PFSK-1 (cell line): ENCODE data around the gene ST6GALNAC3.

Experiments used
- POLR2AphosphoS5 ChIP-seq: IDR thresholded peaks from 2 replicates; pipeline ENCODE4 v1.6.1; 2012; ENCODE audit warnings: low read depth, mild to moderate bottlenecking, control low read depth, low read length, moderate library complexity
- TF ChIP-seq, protein P1 (sequence below), 2 experiments: IDR thresholded peaks; 2 replicates each; pipeline versions ENCODE4 v1.6.1 to v1.8.0; 2011 to 2012; ENCODE audit warnings: low read depth in 2 of 2, low read length in 2 of 2, control low read depth in 1 of 2, inconsistent platforms in 1 of 2, mild to moderate bottlenecking in 1 of 2, moderate library complexity in 1 of 2; ENCODE audit not compliant: insufficient read depth in 1 of 2

DNA sequence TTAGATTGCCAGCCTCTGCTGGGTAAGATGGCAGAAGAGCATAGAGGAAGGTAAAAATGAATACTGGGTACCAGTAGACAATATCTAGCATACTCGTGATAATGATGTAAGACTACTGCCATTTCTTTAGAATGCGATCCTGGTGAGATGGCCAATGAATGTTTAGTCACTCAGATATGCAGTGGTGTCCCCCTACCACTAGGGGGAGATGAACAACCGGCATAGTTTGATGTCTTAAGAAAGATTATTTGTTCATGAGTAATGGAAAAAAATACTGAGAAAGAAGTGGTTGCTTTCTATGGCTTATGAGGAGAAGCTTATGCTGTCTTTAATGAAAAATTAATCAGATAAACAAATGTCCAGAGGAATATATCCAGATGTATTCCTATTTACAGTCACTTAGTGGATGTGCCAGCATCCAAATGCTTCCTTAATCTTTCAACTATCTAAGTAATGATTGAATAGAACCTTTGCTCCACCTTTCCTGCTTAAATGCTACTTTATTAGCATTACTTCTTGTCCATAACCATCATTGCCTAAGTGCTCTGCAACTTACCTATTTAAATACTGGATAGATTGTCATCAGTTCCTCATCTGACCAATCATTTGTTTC lies 256.6 kb downstream of the ST6GALNAC3 start:
- TF ChIP-seq POLR2AphosphoS5: no peak
- TF ChIP-seq, protein P1, sequence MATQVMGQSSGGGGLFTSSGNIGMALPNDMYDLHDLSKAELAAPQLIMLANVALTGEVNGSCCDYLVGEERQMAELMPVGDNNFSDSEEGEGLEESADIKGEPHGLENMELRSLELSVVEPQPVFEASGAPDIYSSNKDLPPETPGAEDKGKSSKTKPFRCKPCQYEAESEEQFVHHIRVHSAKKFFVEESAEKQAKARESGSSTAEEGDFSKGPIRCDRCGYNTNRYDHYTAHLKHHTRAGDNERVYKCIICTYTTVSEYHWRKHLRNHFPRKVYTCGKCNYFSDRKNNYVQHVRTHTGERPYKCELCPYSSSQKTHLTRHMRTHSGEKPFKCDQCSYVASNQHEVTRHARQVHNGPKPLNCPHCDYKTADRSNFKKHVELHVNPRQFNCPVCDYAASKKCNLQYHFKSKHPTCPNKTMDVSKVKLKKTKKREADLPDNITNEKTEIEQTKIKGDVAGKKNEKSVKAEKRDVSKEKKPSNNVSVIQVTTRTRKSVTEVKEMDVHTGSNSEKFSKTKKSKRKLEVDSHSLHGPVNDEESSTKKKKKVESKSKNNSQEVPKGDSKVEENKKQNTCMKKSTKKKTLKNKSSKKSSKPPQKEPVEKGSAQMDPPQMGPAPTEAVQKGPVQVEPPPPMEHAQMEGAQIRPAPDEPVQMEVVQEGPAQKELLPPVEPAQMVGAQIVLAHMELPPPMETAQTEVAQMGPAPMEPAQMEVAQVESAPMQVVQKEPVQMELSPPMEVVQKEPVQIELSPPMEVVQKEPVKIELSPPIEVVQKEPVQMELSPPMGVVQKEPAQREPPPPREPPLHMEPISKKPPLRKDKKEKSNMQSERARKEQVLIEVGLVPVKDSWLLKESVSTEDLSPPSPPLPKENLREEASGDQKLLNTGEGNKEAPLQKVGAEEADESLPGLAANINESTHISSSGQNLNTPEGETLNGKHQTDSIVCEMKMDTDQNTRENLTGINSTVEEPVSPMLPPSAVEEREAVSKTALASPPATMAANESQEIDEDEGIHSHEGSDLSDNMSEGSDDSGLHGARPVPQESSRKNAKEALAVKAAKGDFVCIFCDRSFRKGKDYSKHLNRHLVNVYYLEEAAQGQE (IDR thresholded peaks at IDR 0.05; ENCODE audit: insufficient read depth in 1 of 2, low read depth in 2 of 2, low read length in 2 of 2): no peak
